K562 (cell line): Measurements from ENCODE around the gene VPS37B. TPM values are rescaled to one million over a fixed set of nuclear protein-coding genes. Genes with fewer than 3 reads are reported as not detected.

Experiments used
- ATAC-seq: fragments of 200-7000 bp; cut with Tn5 transposase; 3 replicates; pipeline ENCODE4 v1.9.1; 2020; ENCODE audit warnings: moderate library complexity
- BruUV-seq: library from RNA; stranded (reverse); fragments of 400-500 nt; replicated peaks from 2 replicates; lab custom pipeline; 2021; lab: Mats Ljungman, UMichigan
- CTCF ChIA-PET: fragments of 300-600 bp; formaldehyde crosslinking; extraction: SDS; loops from one replicate; lab custom pipeline; 2021; ENCODE audit warnings: low intra/inter-chr PET ratio; lab: Yijun Ruan, JAX
- POLR2A ChIA-PET: fragments of 300-600, 350-650 bp; sonication (Branson Sonifier 250); formaldehyde crosslinking; extraction: SDS; loops from one replicate; lab custom pipeline; 2021; ENCODE audit warnings: antibody characterized with exemption, inconsistent platforms; lab: Yijun Ruan, JAX
- DNase-seq, 4 experiments: peaks; one replicate each; pipeline versions ENCODE4 v3.0.0 to v3.0.0-alpha.2; 2011 to 2018; ENCODE audit warnings: low spot score in 3 of 4, mixed read lengths in 3 of 4; ENCODE audit errors: extremely low read depth in 1 of 4
- FAIRE-seq: peaks from 2 replicates; lab custom pipeline; 2011; peaks lifted over from hg19 to GRCh38; lab: Jason Lieb, UNC
- H2AFZ ChIP-seq: 2 replicates; pipeline ENCODE4 v1.6.0; 2011; ENCODE audit warnings: low read depth, low read length, control low read depth, inconsistent platforms
- H3K27ac ChIP-seq: fragments of 200-600 bp; 3 replicates; pipeline ENCODE4 v1.8.0; 2011; ENCODE audit warnings: low read depth, mild to moderate bottlenecking, control low read depth, inconsistent platforms, low read length, moderate library complexity, mixed read lengths; ENCODE audit errors: extremely low read depth
- H3K27me3 ChIP-seq, 2 experiments: fragments of 300-600 bp in 1 of 2; 2 replicates in 1 of 2; 3 replicates in 1 of 2; pipeline versions ENCODE4 v1.6.0 to v1.8.0; 2011; ENCODE audit warnings: inconsistent platforms in 2 of 2, low read length in 2 of 2, mild to moderate bottlenecking in 1 of 2, mixed read lengths in 1 of 2, moderate library complexity in 1 of 2; ENCODE audit not compliant: control insufficient read depth in 2 of 2, insufficient read depth in 2 of 2
- H3K36me3 ChIP-seq: fragments of 300-600 bp; 3 replicates; pipeline ENCODE4 v1.8.0; 2011; ENCODE audit warnings: mild to moderate bottlenecking, low read length, inconsistent platforms; ENCODE audit not compliant: control insufficient read depth, insufficient read depth
- H3K4me1 ChIP-seq, 2 experiments: fragments of 200-600 bp in 1 of 2; replicated peaks in 1 of 2; 2 replicates in 1 of 2; 3 replicates in 1 of 2; pipeline versions ENCODE4 v1.5.1 to v1.8.0; 2011; ENCODE audit warnings: inconsistent platforms in 2 of 2, low read length in 2 of 2, mild to moderate bottlenecking in 1 of 2, mixed read lengths in 1 of 2, moderate library complexity in 1 of 2; ENCODE audit not compliant: control insufficient read depth in 2 of 2, insufficient read depth in 2 of 2
- H3K4me2 ChIP-seq: 2 replicates; pipeline ENCODE4 v1.6.1; 2011; ENCODE audit warnings: low read length, control low read depth, inconsistent platforms, mixed read lengths; ENCODE audit not compliant: insufficient read depth
- H3K4me3 ChIP-seq: fragments of 200-600 bp; sonication (generic), shearing (Covaris generic); 2 replicates; pipeline ENCODE4 v1.5.1; 2016; ENCODE audit warnings: control low read depth, inconsistent platforms
- H3K79me2 ChIP-seq: fragments of 200-600 bp; 3 replicates; pipeline ENCODE4 v1.8.0; 2011; ENCODE audit warnings: low read length, inconsistent platforms; ENCODE audit not compliant: control insufficient read depth, insufficient read depth
- H3K9ac ChIP-seq, 2 experiments: 2 replicates each; pipeline versions ENCODE4 v1.6.0 to v1.6.1; 2011; ENCODE audit warnings: low read depth in 2 of 2, low read length in 2 of 2, control low read depth in 1 of 2, inconsistent platforms in 1 of 2, mild to moderate bottlenecking in 1 of 2, mixed read lengths in 1 of 2; ENCODE audit not compliant: insufficient read depth in 1 of 2
- H3K9me1 ChIP-seq: one replicate; pipeline ENCODE4 v1.6.0; 2011; ENCODE audit warnings: inconsistent platforms, mild to moderate bottlenecking, low read length, moderate library complexity; ENCODE audit not compliant: control insufficient read depth, insufficient read depth
- H3K9me3 ChIP-seq: replicated peaks from 2 replicates; pipeline ENCODE4 v1.5.1; 2011; ENCODE audit warnings: low read depth, low read length, inconsistent platforms; ENCODE audit not compliant: control insufficient read depth, insufficient read depth
- H4K20me1 ChIP-seq: replicated peaks from 2 replicates; pipeline ENCODE4 v1.6.1; 2011; ENCODE audit warnings: low read length, inconsistent platforms, mixed read lengths; ENCODE audit not compliant: control insufficient read depth, insufficient read depth
- ZFP36 ChIP-seq: fragments of 150-350 bp; IDR thresholded peaks from 2 replicates; pipeline ENCODE4 v1.6.1; 2018; ENCODE audit warnings: low read length, low read depth; ENCODE audit not compliant: partially characterized antibody
- ZNF232 ChIP-seq: sonication (generic); formaldehyde crosslinking; IDR thresholded peaks from 2 replicates; pipeline ENCODE4 v1.8.0; 2022; ENCODE audit warnings: mild to moderate bottlenecking, missing genetic modification reagents
- ZNF263 ChIP-seq: sonication (generic); formaldehyde crosslinking; IDR thresholded peaks from 2 replicates; pipeline ENCODE4 v1.8.0; 2022; ENCODE audit warnings: mild to moderate bottlenecking, missing genetic modification reagents, borderline replicate concordance
- WGBS: fragments of 100-300 bp; shearing (Covaris generic); methylation state at CpG from one replicate; pipeline ENCODE4 v1.1.6; 2016; ENCODE audit warnings: low coverage, mixed read lengths; ENCODE audit not compliant: insufficient coverage; ENCODE audit errors: missing lambda C conversion rate; 5-methylcytosine and 5-hydroxymethylcytosine counted together
- in situ Hi-C: fragments of 300-500 bp; cut with MboI; formaldehyde crosslinking; loops from 4 replicates; pipeline ENCODE4 v1.15.0; 2018; ENCODE audit warnings: inconsistent platforms, mixed read lengths
- intact Hi-C: fragments of 100-400 bp; cut with micrococcal nuclease; formaldehyde crosslinking; loops from 2 replicates; pipeline ENCODE4 v1.14.2; 2022
- polyA plus RNA-seq, 8 experiments: library from polyadenylated mRNA; depleted of rRNA in 4 of 8; stranded (reverse) in 5 of 8; unstranded in 3 of 8; fragments of >200 nt; fragmentation: Nextera tagmentation in 2 of 8; fragmentation: Illumina TruSeq in 1 of 8; extraction: Ambion mirVana in 2 of 8; extraction: Trizol in 1 of 8; gene quantifications; 2 replicates each; pipeline versions ENCODE4 v1.2.1 to v1.2.3, GENCODE V29; 2011 to 2014; ENCODE audit warnings: inconsistent platforms in 1 of 8, missing spikeins in 1 of 8
- total RNA-seq, 7 experiments: library from RNA; depleted of rRNA in 6 of 7; stranded (reverse); fragments of >200 nt in 6 of 7; fragmentation: Illumina TruSeq in 2 of 7; extraction: Trizol in 2 of 7; gene quantifications; 2 replicates each; pipeline versions ENCODE4 v1.2.1 to v1.2.3, GENCODE V29; 2011 to 2021; ENCODE audit warnings: low replicate concordance in 1 of 7

Gene VPS37B
- total and polyA plus RNA-seq, 9 of the 15 experiments (the other 6 are each of a cell fraction or from before 2014, with no cell fraction given): 0.28 to 37.4 (median 17.9) TPM

DNA sequence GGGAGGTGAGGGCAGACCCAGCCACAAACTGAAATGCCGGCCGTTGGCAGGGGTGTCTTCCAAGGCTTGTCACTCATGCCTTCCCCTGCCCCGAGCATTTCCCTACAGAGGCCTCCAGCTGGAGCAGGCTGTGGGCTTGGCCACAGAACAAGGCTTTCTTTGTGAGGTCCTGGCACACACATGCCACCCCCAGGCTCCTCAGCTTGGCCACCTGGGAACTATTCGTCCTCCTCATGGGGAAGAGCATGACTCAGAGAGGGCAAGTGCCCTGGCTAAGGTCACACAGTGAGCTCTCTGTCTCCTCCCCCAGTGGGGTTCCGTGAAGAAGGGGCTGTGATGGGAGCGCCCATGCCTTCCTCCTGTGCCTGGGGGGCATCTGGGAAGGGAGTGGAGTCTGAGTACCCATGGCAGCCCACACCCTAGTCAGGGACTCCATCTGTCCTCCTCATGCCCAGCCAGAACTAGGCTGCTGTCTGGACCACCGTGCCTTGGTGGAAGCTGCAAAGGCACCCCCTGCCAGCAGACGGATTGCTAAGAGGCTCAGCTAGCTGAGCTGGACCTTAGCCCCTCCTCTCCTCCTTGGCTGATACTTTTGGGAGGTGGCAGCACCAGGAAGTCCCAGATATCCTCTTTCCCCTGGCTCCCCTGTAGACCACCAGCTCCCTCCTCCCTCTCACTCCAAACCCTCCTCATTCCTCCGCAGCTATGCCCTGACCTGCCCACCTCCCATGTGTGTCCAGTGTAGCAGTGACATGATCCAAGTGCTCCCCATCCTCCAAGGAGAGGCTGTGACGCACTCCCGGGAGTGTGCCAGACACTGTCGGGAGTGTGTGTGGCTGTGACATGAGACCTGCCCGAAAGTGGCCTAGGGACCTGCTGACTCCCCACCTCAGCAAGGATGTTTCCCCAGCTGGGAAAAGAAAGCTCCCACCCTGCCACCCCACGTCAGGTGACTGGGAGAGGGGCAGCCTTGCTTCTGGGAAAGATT is 49.0 kb upstream of the VPS37B start:
- Histone ChIP-seq H3K9me3 (no peaks in the 10 kb centered on the region), H3K9ac (peak overlapping the region in 1 of 2 experiments; percentile 11; a peak in 2 of 4 replicates), H3K4me1 (peaks cover 6 to 44% of the 10 kb centered on the region in 2 experiments; a peak in 4 of 5 replicates), H3K4me3 (no peak overlapping the region), H3K9me1 (no peaks in the 10 kb centered on the region), H3K36me3 (no peaks in the 10 kb centered on the region), H3K4me2 (no peak overlapping the region), H4K20me1 (no peaks in the 10 kb centered on the region), H3K79me2 (no peaks in the 10 kb centered on the region), H3K27me3 (no peaks in the 10 kb centered on the region), H3K27ac (no peak overlapping the region), H2AFZ (no peak overlapping the region)
- no peak for FAIRE-seq
- BruUV-seq: no TSS peak
- ChIA-PET POLR2A (interaction anchor here (0.7 to 1.2 kb wide), 4 partner anchors 46 to 456 kb away, joined by 3 read pairs; no protein-coding TSS in a partner anchor), CTCF (no interaction called here)
- DNase-seq: no peak
- TF ChIP-seq ZNF232 (CRISPR knock-in tag) (no peak), ZNF263 (CRISPR knock-in tag) (peak; percentile 54; the same call in 1 of the 2 replicates), ZFP36 (peak; percentile 71)
- no peak for ATAC-seq
- 68% methylated on average over 14 of the region's 14 CpGs for WGBS
- intact Hi-C loops (no loop called here), in situ Hi-C loops (no loop called here)
